ENCODE data around the gene HTRA1.

The HTRA1 gene

GRCh38 chr10:122481296-122482056 lies 20.1 kb downstream of the HTRA1 start:
- no peak for DNase-seq (ENCODE audit: low spot score in 2 of 2)
- no peak overlapping the region for H3K4me3 Mint-ChIP-seq
- peaks cover 1% of the 10 kb centered on the region for H3K36me3 Mint-ChIP-seq (ENCODE audit: insufficient read depth)
- no peak for ATAC-seq (replicated peaks; ENCODE audit: extremely low read depth, poor library complexity, severe bottlenecking)
- no peaks in the 10 kb centered on the region for H3K9me3 Mint-ChIP-seq
- H3K4me1 Mint-ChIP-seq: no peaks in the 10 kb centered on the region
- H3K27ac Mint-ChIP-seq (ENCODE audit: low read depth): no peak overlapping the region
- peaks cover 36% of the 10 kb centered on the region for H3K27me3 Mint-ChIP-seq

- no peak overlapping the region for H3K27ac Mint-ChIP-seq (ENCODE audit: low read depth)
- H3K9me3 Mint-ChIP-seq: no peaks in the 10 kb centered on the region
- H3K27me3 Mint-ChIP-seq: peaks cover 33% of the 10 kb centered on the region
- no peak for DNase-seq (ENCODE audit: low spot score in 2 of 2)
- H3K36me3 Mint-ChIP-seq (ENCODE audit: insufficient read depth): peaks cover 1% of the 10 kb centered on the region
- no peak overlapping the region for H3K4me3 Mint-ChIP-seq
- ATAC-seq (replicated peaks; ENCODE audit: extremely low read depth, poor library complexity, severe bottlenecking): no peak
- H3K4me1 Mint-ChIP-seq: no peaks in the 10 kb centered on the region
Observed at GRCh38 chr10:122484276-122485060, 23.1 kb downstream of the HTRA1 start.

GRCh38 chr10:122485670-122486069 lies 24.3 kb downstream of the HTRA1 start:
- Mint-ChIP-seq H3K4me1 (peaks cover under 1% of the 10 kb centered on the region), H3K36me3 (ENCODE audit: insufficient read depth) (peaks cover 1% of the 10 kb centered on the region), H3K4me3 (no peak overlapping the region), H3K27me3 (peaks cover 23% of the 10 kb centered on the region), H3K27ac (ENCODE audit: low read depth) (no peak overlapping the region), H3K9me3 (no peaks in the 10 kb centered on the region)
- DNase-seq (ENCODE audit: low spot score in 2 of 2) (no peak), ATAC-seq (replicated peaks; ENCODE audit: extremely low read depth, poor library complexity, severe bottlenecking) (no peak)

GRCh38 chr10:122486406-122487080 lies 25.2 kb downstream of the HTRA1 start:
- Mint-ChIP-seq H3K27me3 (peaks cover 14% of the 10 kb centered on the region), H3K4me1 (peaks cover 9% of the 10 kb centered on the region), H3K36me3 (ENCODE audit: insufficient read depth) (no peaks in the 10 kb centered on the region), H3K4me3 (no peak overlapping the region), H3K27ac (ENCODE audit: low read depth) (no peak overlapping the region), H3K9me3 (no peaks in the 10 kb centered on the region)
- no peak for ATAC-seq (replicated peaks; ENCODE audit: extremely low read depth, poor library complexity, severe bottlenecking)
- DNase-seq (ENCODE audit: low spot score in 2 of 2): no peak

- DNase-seq (ENCODE audit: low spot score in 2 of 2) (no peak), ATAC-seq (replicated peaks; ENCODE audit: extremely low read depth, poor library complexity, severe bottlenecking) (no peak)
- Mint-ChIP-seq H3K27me3 (peaks cover 8% of the 10 kb centered on the region), H3K9me3 (no peaks in the 10 kb centered on the region), H3K4me3 (no peak overlapping the region), H3K4me1 (peaks cover 13% of the 10 kb centered on the region), H3K27ac (ENCODE audit: low read depth) (no peak overlapping the region), H3K36me3 (ENCODE audit: insufficient read depth) (no peaks in the 10 kb centered on the region)
Observed at GRCh38 chr10:122487174-122487765, 25.9 kb downstream of the HTRA1 start.

GRCh38 chr10:122490268-122490667 lies 28.9 kb downstream of the HTRA1 start:
- H3K27ac Mint-ChIP-seq (ENCODE audit: low read depth): no peak overlapping the region

GRCh38 chr10:122490786-122491680 lies 29.7 kb downstream of the HTRA1 start:
- peaks cover 2% of the 10 kb centered on the region for H3K36me3 Mint-ChIP-seq (ENCODE audit: insufficient read depth)
- ATAC-seq (replicated peaks; ENCODE audit: extremely low read depth, poor library complexity, severe bottlenecking): peak; percentile 84
- H3K9me3 Mint-ChIP-seq: no peaks in the 10 kb centered on the region
- peaks cover 13% of the 10 kb centered on the region for H3K4me1 Mint-ChIP-seq
- H3K27ac Mint-ChIP-seq (ENCODE audit: low read depth): no peak overlapping the region
- peaks cover 21% of the 10 kb centered on the region for H3K27me3 Mint-ChIP-seq
- no peak for DNase-seq (ENCODE audit: low spot score in 2 of 2)
- H3K4me3 Mint-ChIP-seq: no peak overlapping the region

More at GRCh38 chr10:122490268-122490667, 28.9 kb downstream of the HTRA1 start:
- Mint-ChIP-seq H3K4me3 (no peak overlapping the region), H3K36me3 (ENCODE audit: insufficient read depth) (peaks cover 2% of the 10 kb centered on the region), H3K4me1 (peaks cover 13% of the 10 kb centered on the region), H3K27me3 (peaks cover 21% of the 10 kb centered on the region), H3K9me3 (no peaks in the 10 kb centered on the region)
- ATAC-seq (replicated peaks; ENCODE audit: extremely low read depth, poor library complexity, severe bottlenecking): no peak
- DNase-seq (ENCODE audit: low spot score in 2 of 2): no peak

GRCh38 chr10:122492006-122492405 lies 30.7 kb downstream of the HTRA1 start:
- Mint-ChIP-seq H3K4me1 (peaks cover 13% of the 10 kb centered on the region), H3K27ac (ENCODE audit: low read depth) (no peak overlapping the region), H3K4me3 (no peak overlapping the region), H3K9me3 (no peaks in the 10 kb centered on the region), H3K36me3 (ENCODE audit: insufficient read depth) (peaks cover 2% of the 10 kb centered on the region), H3K27me3 (peaks cover 21% of the 10 kb centered on the region)
- DNase-seq (ENCODE audit: low spot score in 2 of 2) (no peak), ATAC-seq (replicated peaks; ENCODE audit: extremely low read depth, poor library complexity, severe bottlenecking) (no peak)

GRCh38 chr10:122492999-122493481 lies 31.7 kb downstream of the HTRA1 start:
- no peak overlapping the region for H3K4me3 Mint-ChIP-seq
- H3K36me3 Mint-ChIP-seq (ENCODE audit: insufficient read depth): peaks cover 2% of the 10 kb centered on the region
- H3K27me3 Mint-ChIP-seq: peaks cover 21% of the 10 kb centered on the region
- H3K9me3 Mint-ChIP-seq: no peaks in the 10 kb centered on the region
- no peak for DNase-seq (ENCODE audit: low spot score in 2 of 2)
- peaks cover 13% of the 10 kb centered on the region for H3K4me1 Mint-ChIP-seq
- no peak overlapping the region for H3K27ac Mint-ChIP-seq (ENCODE audit: low read depth)
- ATAC-seq (replicated peaks; ENCODE audit: extremely low read depth, poor library complexity, severe bottlenecking): no peak

GRCh38 chr10:122493761-122494160 lies 32.4 kb downstream of the HTRA1 start:
- no peak overlapping the region for H3K4me3 Mint-ChIP-seq
- ATAC-seq (replicated peaks; ENCODE audit: extremely low read depth, poor library complexity, severe bottlenecking) (no peak), DNase-seq (ENCODE audit: low spot score in 2 of 2) (no peak)
- peaks cover 21% of the 10 kb centered on the region for H3K27me3 Mint-ChIP-seq
- H3K4me1 Mint-ChIP-seq: peaks cover 13% of the 10 kb centered on the region
- H3K27ac Mint-ChIP-seq (ENCODE audit: low read depth): peak overlapping the region; percentile 29
- H3K9me3 Mint-ChIP-seq: no peaks in the 10 kb centered on the region
- H3K36me3 Mint-ChIP-seq (ENCODE audit: insufficient read depth): peaks cover 2% of the 10 kb centered on the region

- ATAC-seq (replicated peaks; ENCODE audit: extremely low read depth, poor library complexity, severe bottlenecking) (no peak), DNase-seq (ENCODE audit: low spot score in 2 of 2) (no peak)
- H3K27ac Mint-ChIP-seq (ENCODE audit: low read depth): peak overlapping the region; percentile 29
- H3K9me3 Mint-ChIP-seq: no peaks in the 10 kb centered on the region
- peaks cover 2% of the 10 kb centered on the region for H3K36me3 Mint-ChIP-seq (ENCODE audit: insufficient read depth)
- H3K27me3 Mint-ChIP-seq: peaks cover 16% of the 10 kb centered on the region
- no peak overlapping the region for H3K4me3 Mint-ChIP-seq
- H3K4me1 Mint-ChIP-seq: peaks cover 13% of the 10 kb centered on the region
Observed at GRCh38 chr10:122494173-122494820, 32.9 kb downstream of the HTRA1 start.
